Left lung (tissue), 10 donors: ENCODE data around the gene LRP4. TPM values are rescaled to one million over a fixed set of nuclear protein-coding genes. Genes with fewer than 3 reads are reported as not detected.

ENCODE experiments used
- ATAC-seq: fragments of 200-7000 bp; cut with Tn5 transposase; one replicate; pipeline ENCODE4 v1.9.1; 2020; ENCODE audit warnings: moderate library complexity
- DNase-seq, 4 donors: peaks; one replicate each; pipeline ENCODE4 v3.0.0-alpha.2; 2013 to 2020
- H3K27ac ChIP-seq, 2 donors: fragments of 200-600 bp; sonication (generic) in 1 of 2; one replicate each; pipeline versions ENCODE4 v1.5.0 to v1.8.0; 2020 to 2021
- H3K27me3 ChIP-seq, 2 donors: fragments of 200-600 bp; sonication (generic) in 1 of 2; one replicate each; pipeline versions ENCODE4 v1.5.0 to v1.8.0; 2020 to 2021
- H3K36me3 ChIP-seq, 2 donors: fragments of 200-600 bp; sonication (generic) in 1 of 2; one replicate each; pipeline versions ENCODE4 v1.5.0 to v1.8.0; 2020 to 2021
- H3K4me1 ChIP-seq, 2 donors: fragments of 200-600 bp; one replicate each; pipeline ENCODE4 v1.8.0; 2021
- H3K4me3 ChIP-seq, 2 donors: fragments of 200-600 bp; sonication (generic) in 1 of 2; one replicate each; pipeline versions ENCODE4 v1.5.0 to v1.8.0; 2020 to 2021; ENCODE audit warnings: mild to moderate bottlenecking in 1 of 2
- H3K9me3 ChIP-seq, 2 donors: fragments of 200-600 bp; sonication (generic) in 1 of 2; one replicate each; pipeline versions ENCODE4 v1.5.0 to v1.8.0; 2020 to 2021
- intact Hi-C, 2 donors: fragments of 100-400 bp; cut with DNase I; formaldehyde crosslinking; loops; one replicate each; pipeline versions ENCODE4 v1.11.2 to v1.14.2; 2022
- polyA plus RNA-seq, 6 donors: library from polyadenylated mRNA; unstranded; fragments of 120-200 nt; gene quantifications; one replicate each; pipeline ENCODE4 v1.2.1, GENCODE V29; 2013; ENCODE audit not compliant: insufficient read length in 6 of 6
- total RNA-seq, 2 donors: library from RNA; stranded (reverse); fragmentation: NEBNext Ultra II Directional; extraction: Animal tissue kit (Norgen Biotek cat#: 25700); gene quantifications; one replicate each; pipeline ENCODE4 v1.2.1, GENCODE V29; 2021
- TF ChIP-seq, protein P1 (sequence below), 2 donors: fragments of 200-600 bp; sonication (generic) in 1 of 2; IDR thresholded peaks; one replicate each; pipeline versions ENCODE4 v1.5.0 to v1.8.0; 2021; ENCODE audit warnings: antibody characterized with exemption in 2 of 2
- donor health status: DM: no; HTN: yes; CAD: no.
- donor health status: DM: no; HTN: no; CAD: no.

The LRP4 gene
- total and polyA plus RNA-seq, 8 donors, result 4.9 to 30.8 (median 25.6) TPM

DNA sequence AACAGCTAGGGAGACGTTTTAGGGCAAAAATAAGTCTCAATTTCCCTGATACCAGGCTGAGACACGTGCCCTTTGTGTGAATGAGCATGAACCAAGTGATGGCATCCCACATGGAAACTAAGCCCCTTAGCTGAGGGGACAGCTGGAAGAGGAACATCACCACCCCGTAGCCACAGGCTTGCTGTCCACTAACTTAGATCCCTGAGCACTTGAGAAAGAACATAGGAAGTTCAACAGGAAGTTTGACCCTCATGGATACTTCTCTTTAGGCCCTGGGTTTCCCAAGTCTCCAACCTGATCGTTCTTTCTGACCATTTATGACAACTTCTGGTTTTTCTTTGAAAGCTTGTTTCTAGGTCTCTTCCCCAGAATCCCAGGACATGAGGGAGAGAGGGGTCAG is 60.7 kb downstream of the LRP4 start:
- Histone ChIP-seq H3K4me1 (no peaks in the 10 kb centered on the region), H3K27ac (peak overlapping the region in 1 of 2 donors; percentile 45), H3K9me3 (no peaks in the 10 kb centered on the region), H3K36me3 (no peaks in the 10 kb centered on the region), H3K27me3 (no peaks in the 10 kb centered on the region), H3K4me3 (no peak overlapping the region)
- ATAC-seq, result peak; percentile 55
- no peak for DNase-seq
- TF ChIP-seq, protein P1, sequence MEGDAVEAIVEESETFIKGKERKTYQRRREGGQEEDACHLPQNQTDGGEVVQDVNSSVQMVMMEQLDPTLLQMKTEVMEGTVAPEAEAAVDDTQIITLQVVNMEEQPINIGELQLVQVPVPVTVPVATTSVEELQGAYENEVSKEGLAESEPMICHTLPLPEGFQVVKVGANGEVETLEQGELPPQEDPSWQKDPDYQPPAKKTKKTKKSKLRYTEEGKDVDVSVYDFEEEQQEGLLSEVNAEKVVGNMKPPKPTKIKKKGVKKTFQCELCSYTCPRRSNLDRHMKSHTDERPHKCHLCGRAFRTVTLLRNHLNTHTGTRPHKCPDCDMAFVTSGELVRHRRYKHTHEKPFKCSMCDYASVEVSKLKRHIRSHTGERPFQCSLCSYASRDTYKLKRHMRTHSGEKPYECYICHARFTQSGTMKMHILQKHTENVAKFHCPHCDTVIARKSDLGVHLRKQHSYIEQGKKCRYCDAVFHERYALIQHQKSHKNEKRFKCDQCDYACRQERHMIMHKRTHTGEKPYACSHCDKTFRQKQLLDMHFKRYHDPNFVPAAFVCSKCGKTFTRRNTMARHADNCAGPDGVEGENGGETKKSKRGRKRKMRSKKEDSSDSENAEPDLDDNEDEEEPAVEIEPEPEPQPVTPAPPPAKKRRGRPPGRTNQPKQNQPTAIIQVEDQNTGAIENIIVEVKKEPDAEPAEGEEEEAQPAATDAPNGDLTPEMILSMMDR (IDR thresholded peaks at IDR 0.05), result no peak
- intact Hi-C loops, result no loop called here

DNA sequence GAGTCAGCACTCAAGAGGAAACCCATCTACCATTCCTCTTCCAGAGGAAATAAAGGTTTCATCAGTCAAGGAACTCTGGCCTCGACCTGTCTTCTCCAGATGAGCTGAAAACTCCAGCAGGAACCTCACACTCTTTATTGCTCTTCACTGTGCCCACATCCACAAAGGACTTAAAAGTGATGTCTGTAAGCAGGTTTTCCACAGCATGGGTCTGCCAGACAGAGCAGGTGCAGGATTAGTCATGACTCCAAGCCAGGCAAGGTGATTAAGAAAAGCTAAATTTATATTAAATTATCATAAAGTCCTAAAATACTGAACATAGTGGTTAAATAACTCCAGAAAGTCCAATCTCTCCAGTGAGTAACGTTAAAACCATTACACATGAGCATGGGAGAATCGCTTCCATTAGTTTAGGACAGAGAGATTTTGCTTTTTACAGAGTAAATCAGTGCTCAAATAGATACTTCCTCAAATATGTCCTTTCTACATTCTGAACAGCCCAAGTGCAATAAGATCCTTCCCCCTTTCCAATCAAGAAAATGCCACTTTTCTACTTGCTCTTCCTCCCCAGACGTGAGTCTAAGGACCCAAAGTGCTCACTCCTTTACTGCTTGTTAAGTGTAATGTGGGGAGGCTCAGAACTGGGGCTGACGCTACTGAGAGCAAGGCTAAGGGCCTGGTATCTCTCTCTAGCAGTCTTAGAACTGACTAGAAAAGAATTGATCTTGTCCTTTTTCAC is 61.6 kb downstream of the LRP4 start:
- TF ChIP-seq, protein P1 (IDR thresholded peaks at IDR 0.05), result no peak
- intact Hi-C loops, result no loop called here
- H3K4me1 ChIP-seq, result no peaks in the 10 kb centered on the region
- H3K4me3 ChIP-seq, result no peak overlapping the region
- peak; percentile 46 for ATAC-seq
- peak overlapping the region in 1 of 2 donors; percentile 45 for H3K27ac ChIP-seq
- no peaks in the 10 kb centered on the region for H3K36me3 ChIP-seq
- H3K27me3 ChIP-seq, result no peaks in the 10 kb centered on the region
- no peaks in the 10 kb centered on the region for H3K9me3 ChIP-seq
- DNase-seq, result no peak

DNA sequence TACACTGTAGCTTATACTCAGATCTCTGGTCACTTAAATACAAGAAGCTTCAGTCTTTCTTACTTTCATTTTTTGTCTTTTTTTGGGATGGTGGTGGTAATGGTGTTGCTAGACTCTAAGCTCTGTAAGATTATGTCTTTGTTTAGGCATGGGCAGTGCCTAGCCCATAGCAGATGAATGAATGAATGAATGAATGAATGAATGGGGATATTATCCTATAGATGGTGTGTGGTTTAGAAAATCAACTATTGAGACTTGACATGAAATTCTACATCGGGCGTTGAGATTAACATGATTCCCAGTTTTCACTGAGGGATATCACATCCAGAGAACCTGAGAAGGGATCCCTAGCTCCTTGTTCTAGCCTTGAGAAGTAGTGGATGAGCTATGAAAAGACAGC is 62.5 kb downstream of the LRP4 start:
- no peak for DNase-seq
- Histone ChIP-seq H3K4me3 (no peak overlapping the region), H3K4me1 (no peaks in the 10 kb centered on the region), H3K27ac (no peak overlapping the region), H3K27me3 (no peaks in the 10 kb centered on the region), H3K36me3 (no peaks in the 10 kb centered on the region), H3K9me3 (no peaks in the 10 kb centered on the region)
- ATAC-seq, result no peak
- intact Hi-C loops, result no loop called here
- TF ChIP-seq, protein P1 (IDR thresholded peaks at IDR 0.05), result no peak

DNA sequence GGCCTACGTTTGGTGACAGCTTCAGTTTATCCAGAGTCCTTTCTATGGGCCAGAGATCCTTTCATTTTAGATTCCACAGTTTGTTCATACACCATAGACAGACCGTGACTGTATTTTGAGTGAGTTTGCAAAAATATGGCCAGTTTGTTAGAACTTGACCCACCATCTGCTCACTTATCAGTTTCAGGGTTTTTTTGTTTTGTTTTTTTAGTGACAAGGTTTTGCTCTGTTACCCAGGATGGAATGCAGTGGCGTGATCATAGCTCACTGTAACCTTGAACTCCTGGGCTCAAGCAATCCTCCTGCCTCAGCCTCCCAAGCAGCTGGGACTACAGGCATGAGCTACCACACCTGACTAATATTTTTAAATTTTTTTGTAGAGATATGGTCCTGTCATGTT is 63.2 kb downstream of the LRP4 start:
- no peak overlapping the region for H3K4me3 ChIP-seq
- no peak for DNase-seq
- no peaks in the 10 kb centered on the region for H3K9me3 ChIP-seq
- H3K27me3 ChIP-seq, result no peaks in the 10 kb centered on the region
- no peaks in the 10 kb centered on the region for H3K36me3 ChIP-seq
- no peak overlapping the region for H3K27ac ChIP-seq
- no peak for ATAC-seq
- intact Hi-C loops, result no loop called here
- no peaks in the 10 kb centered on the region for H3K4me1 ChIP-seq
- TF ChIP-seq, protein P1 (IDR thresholded peaks at IDR 0.05), result no peak

DNA sequence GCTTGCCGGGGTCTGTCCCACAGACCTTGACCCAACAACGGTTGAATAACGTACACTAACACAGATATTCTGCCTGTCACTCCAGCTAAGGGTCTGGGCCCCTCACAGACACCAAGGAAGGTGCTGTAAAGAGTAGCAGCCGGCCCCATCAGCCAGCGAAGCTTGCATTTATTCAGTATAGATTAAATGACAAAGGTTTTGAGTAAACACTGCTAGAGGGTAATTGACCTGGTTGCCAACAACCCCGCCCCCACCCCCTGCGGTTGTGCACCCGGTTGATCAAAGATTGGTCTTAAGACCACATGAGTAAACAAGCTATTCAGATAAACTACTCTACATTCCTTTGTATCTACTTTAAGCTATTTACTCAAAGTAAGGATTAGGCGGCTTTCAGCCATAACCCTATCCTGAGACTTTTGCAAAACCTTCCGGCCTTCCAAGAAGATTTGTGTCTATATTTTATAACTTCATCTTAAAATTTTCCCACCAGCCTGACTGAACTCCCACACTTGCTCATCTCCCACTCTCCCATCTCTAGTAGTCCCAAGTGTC is 67.4 kb downstream of the LRP4 start:
- intact Hi-C loops, result no loop called here
- DNase-seq (no peak), ATAC-seq (no peak)
- peaks cover 0 to 8% of the 10 kb centered on the region in 2 donors for H3K4me1 ChIP-seq
- no peak overlapping the region for H3K4me3 ChIP-seq
- H3K27ac ChIP-seq, result no peak overlapping the region
- no peaks in the 10 kb centered on the region for H3K9me3 ChIP-seq
- H3K27me3 ChIP-seq, result no peaks in the 10 kb centered on the region
- TF ChIP-seq, protein P1 (IDR thresholded peaks at IDR 0.05), result no peak
- no peaks in the 10 kb centered on the region for H3K36me3 ChIP-seq
